HG03025 (cell line): ENCODE data around the gene ATG7.
"Not testable (repeated sequence)": the region's sequence is repeated elsewhere in the genome, so short reads cannot be mapped to it uniquely, and the experiment has no call there.

Experiments used
- ATAC-seq: cut with Tn5 transposase; IDR thresholded peaks from one replicate; pipeline ENCODE4 v1.9.1; 2021; ENCODE audit warnings: mild to moderate bottlenecking, moderate library complexity; ENCODE audit not compliant: unreplicated experiment, low FRiP score

ATG7 gene

DNA sequence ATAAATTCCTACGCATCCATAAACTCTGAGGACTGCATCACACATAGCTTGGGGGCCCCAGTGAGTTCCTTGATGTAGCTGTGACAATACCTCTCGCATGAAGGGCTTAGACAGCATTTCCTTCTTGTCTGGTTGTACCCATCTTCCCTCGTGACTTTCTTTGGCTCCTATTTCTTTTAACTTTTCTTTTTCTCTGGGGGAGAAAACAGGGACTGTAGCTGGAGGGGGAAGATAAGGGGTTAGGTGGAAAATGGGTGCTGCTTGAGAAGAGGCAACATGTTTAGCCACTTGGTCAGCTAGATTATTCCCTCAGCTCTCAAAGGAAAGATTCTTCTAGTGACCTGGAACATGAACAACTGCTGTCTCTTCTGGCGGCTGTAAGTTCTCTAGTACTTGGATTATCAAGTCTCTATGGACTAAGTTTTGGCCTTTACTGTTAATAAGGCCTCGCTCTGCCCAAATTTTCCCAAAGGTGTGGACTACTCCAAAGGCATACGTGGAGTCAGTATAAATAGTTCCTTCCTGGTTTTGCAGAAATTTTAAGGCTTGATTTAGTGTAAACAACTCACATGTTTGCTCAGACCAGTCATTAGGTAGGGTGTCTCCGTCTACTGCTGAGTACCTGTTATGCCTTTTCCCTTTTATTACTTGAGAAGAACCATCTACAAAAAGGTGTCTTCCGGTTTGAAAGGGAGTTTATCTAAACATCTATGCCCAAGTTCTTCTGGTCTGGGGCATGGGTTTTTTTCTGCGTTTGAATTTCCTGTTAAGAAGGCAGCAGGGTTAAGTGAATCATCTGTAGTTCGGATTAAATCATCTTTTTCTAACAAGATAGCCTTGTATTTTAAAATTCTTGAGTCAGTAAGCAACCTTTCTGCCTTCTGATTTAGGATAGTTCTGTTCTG lies 21.0 kb upstream of the ATG7 start:
- ATAC-seq, result no peak

GRCh38 chr3:11251807-11252176 lies 20.4 kb upstream of the ATG7 start:
- no peak for ATAC-seq

- no peak for ATAC-seq
These were observed 17.3 kb upstream of the ATG7 start for GRCh38 chr3:11254876-11255275.

GRCh38 chr3:11255537-11255936 lies 16.7 kb upstream of the ATG7 start:
- ATAC-seq, result not testable (repeated sequence)

- no peak for ATAC-seq
These were observed 13.2 kb upstream of the ATG7 start for GRCh38 chr3:11258958-11259357.

DNA sequence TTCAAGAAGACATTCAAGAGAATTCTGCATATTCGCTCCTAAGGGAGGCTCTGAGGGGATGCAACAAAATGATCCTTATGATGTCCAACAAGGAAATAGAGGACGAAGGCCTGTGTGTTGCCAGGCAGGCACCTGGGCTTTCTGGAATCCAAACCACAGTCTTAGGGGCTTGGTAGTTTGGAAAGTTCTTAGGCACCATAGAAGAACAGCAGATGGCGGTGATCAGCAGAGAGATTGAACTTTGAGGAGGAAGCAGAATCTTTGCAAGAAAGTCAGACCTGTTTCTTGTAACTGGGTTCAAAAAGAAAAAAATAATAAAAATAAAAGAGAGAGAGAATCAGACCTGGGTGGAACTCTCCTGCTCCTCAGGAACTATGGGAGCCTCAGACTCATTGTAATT lies 11.7 kb upstream of the ATG7 start:
- ATAC-seq, result no peak

GRCh38 chr3:11269007-11269406 lies 3.2 kb upstream of the ATG7 start:
- ATAC-seq, result no peak

DNA sequence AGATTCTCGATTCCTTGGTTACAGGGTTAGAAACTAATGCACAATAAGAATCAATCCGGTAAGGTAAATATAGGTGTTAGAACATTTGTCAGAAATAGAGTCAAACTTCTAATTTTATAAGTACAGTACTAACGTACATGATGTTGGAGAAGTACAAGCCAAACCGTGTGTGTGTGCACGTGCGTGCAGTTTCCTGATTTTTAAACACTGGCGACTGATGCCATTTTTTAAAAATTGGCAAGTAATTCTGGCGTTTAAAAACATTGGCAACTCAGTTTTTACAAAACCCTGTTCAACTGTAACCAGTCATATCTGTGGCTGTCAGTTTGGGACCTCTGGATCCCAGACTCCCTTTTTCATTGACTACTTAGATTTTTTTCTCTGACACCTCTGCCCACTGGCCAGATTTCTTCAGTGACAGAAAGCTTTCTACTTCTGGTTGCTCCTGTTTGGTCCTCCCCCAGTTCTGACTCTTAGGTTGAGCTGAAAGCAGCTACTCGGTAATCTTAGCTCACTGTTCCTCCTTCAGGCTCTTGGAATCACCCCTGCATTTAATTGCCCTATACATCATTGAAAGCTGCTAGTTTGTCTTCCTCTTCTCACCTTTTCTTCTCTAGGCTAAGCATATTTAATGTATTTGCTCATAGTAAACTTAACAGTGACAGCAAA lies 843 bp downstream of the ATG7 start:
- no peak for ATAC-seq

DNA sequence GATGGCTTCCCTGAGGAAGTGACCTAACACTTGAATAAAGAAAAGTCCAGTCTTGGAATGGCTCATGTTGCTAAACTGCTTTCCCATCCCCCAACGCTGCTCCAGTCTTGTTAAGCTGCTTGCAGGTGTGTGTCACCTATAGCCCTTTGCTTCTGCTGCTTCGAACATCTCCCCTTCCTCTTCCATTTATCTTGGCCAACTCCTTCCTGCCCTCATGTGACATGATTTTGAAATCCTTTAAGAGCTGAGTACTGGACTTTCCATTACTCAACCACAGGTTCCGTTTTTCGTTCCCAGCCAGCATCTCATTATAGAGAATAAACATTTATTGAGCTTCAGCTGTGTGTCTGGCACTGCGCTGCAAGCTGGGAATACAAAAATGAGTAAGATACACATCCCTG lies 1.7 kb downstream of the ATG7 start:
- no peak for ATAC-seq

GRCh38 chr3:11274566-11275142 lies 2.5 kb downstream of the ATG7 start:
- ATAC-seq, result no peak

GRCh38 chr3:11275926-11276325 lies 3.7 kb downstream of the ATG7 start:
- ATAC-seq, result no peak

GRCh38 chr3:11276901-11277300 lies 4.7 kb downstream of the ATG7 start:
- no peak for ATAC-seq

GRCh38 chr3:11282250-11283138 lies 10.3 kb downstream of the ATG7 start:
- no peak for ATAC-seq

- ATAC-seq, result no peak
These were observed 10.9 kb downstream of the ATG7 start for GRCh38 chr3:11283139-11283475.

GRCh38 chr3:11284011-11284410 lies 11.8 kb downstream of the ATG7 start:
- no peak for ATAC-seq

- no peak for ATAC-seq
These were observed 13.3 kb downstream of the ATG7 start for GRCh38 chr3:11285471-11285870.

- ATAC-seq, result no peak
These were observed 15.2 kb downstream of the ATG7 start for GRCh38 chr3:11287404-11287803.

- no peak for ATAC-seq
These were observed 15.9 kb downstream of the ATG7 start for GRCh38 chr3:11288021-11288491.

GRCh38 chr3:11288786-11289637 lies 16.8 kb downstream of the ATG7 start:
- ATAC-seq, result peak; percentile 47

GRCh38 chr3:11289864-11290263 lies 17.7 kb downstream of the ATG7 start:
- no peak for ATAC-seq
